H1 (cell line): ENCODE data around the gene CEACAM16. TPM values are rescaled to one million over a fixed set of nuclear protein-coding genes. Genes with fewer than 3 reads are reported as not detected.
A peak's percentile ranks its signal among the peaks of the same experiment; 100 is the strongest.

Source experiments
- CTCF ChIA-PET: fragments of 300-600 bp; sonication (Branson Sonifier 250); formaldehyde crosslinking; loops from one replicate; lab custom pipeline; 2021; ENCODE audit not compliant: partially characterized antibody; lab: Charles Lee
- POLR2A ChIA-PET: fragments of 300-600 bp; sonication (Branson Sonifier 250); formaldehyde crosslinking; loops from one replicate; lab custom pipeline; 2021; ENCODE audit warnings: inconsistent platforms; ENCODE audit not compliant: partially characterized antibody; lab: Charles Lee
- DNase-seq, 2 experiments: peaks; one replicate each; pipeline versions ENCODE4 v3.0.0 to v3.0.0-alpha.2; 2010 to 2022; ENCODE audit warnings: low spot score in 2 of 2, low read depth in 1 of 2, mixed read lengths in 1 of 2
- FAIRE-seq: peaks from 2 replicates; lab custom pipeline; 2011; peaks lifted over from hg19 to GRCh38; lab: Jason Lieb, UNC
- H2AFZ ChIP-seq: 2 replicates; pipeline ENCODE4 v1.8.1; 2012; ENCODE audit warnings: low read length, inconsistent platforms
- H2AK5ac ChIP-seq: 2 replicates; pipeline ENCODE4 v1.6.1; 2013; ENCODE audit warnings: low read depth, low read length
- H2BK120ac ChIP-seq: replicated peaks from 2 replicates; pipeline ENCODE3; 2013; ENCODE audit warnings: low read depth, low read length, inconsistent platforms
- H2BK12ac ChIP-seq: 2 replicates; pipeline ENCODE4 v1.6.1; 2013; ENCODE audit warnings: low read depth, low read length
- H2BK15ac ChIP-seq: 2 replicates; pipeline ENCODE4 v1.6.1; 2013; ENCODE audit warnings: low read length
- H2BK20ac ChIP-seq: 2 replicates; pipeline ENCODE4 v1.6.1; 2013; ENCODE audit warnings: low read length
- H2BK5ac ChIP-seq: 2 replicates; pipeline ENCODE4 v1.6.1; 2013; ENCODE audit warnings: low read depth, low read length
- H3K14ac ChIP-seq: 2 replicates; pipeline ENCODE4 v1.6.1; 2013; ENCODE audit warnings: inconsistent platforms; ENCODE audit not compliant: insufficient read length
- H3K18ac ChIP-seq: 2 replicates; pipeline ENCODE4 v1.6.1; 2013; ENCODE audit warnings: low read length; ENCODE audit errors: extremely low read depth
- H3K23ac ChIP-seq: 2 replicates; pipeline ENCODE4 v1.6.1; 2013; ENCODE audit warnings: inconsistent platforms; ENCODE audit not compliant: insufficient read length
- H3K23me2 ChIP-seq: 2 replicates; pipeline ENCODE4 v1.6.1; 2013; ENCODE audit warnings: low read depth, low read length
- H3K27ac ChIP-seq: 2 replicates; pipeline ENCODE4 v1.6.1; 2011; ENCODE audit warnings: low read depth, low read length, inconsistent platforms
- H3K27me3 ChIP-seq, 4 experiments: replicated peaks in 1 of 4; 1 replicate in 1 of 4; 2 replicates in 3 of 4; pipeline versions ENCODE4 v1.6.1 to v1.8.1; 2011 to 2013; ENCODE audit warnings: low read length in 3 of 4, mild to moderate bottlenecking in 3 of 4, inconsistent platforms in 2 of 4, mixed read lengths in 2 of 4, moderate library complexity in 1 of 4; ENCODE audit not compliant: control insufficient read depth in 3 of 4, insufficient read depth in 3 of 4; ENCODE audit errors: extremely low read depth in 1 of 4
- H3K36me3 ChIP-seq, 4 experiments: 2 replicates each; pipeline versions ENCODE4 v1.6.1 to v1.8.1; 2011 to 2013; ENCODE audit warnings: mild to moderate bottlenecking in 4 of 4, low read length in 3 of 4, moderate library complexity in 2 of 4, control low read depth in 1 of 4, inconsistent platforms in 1 of 4; ENCODE audit not compliant: insufficient read depth in 4 of 4, control insufficient read depth in 2 of 4
- H3K4ac ChIP-seq: replicated peaks from 2 replicates; pipeline ENCODE3; 2013; ENCODE audit warnings: low read length, low read depth, mixed read lengths, inconsistent platforms; ENCODE audit not compliant: insufficient read length
- H3K4me1 ChIP-seq, 4 experiments: replicated peaks in 1 of 4; 1 replicate in 1 of 4; 2 replicates in 3 of 4; pipeline versions ENCODE4 v1.6.1 to v1.8.1; 2011 to 2013; ENCODE audit warnings: low read length in 3 of 4, inconsistent platforms in 2 of 4, mixed read lengths in 1 of 4; ENCODE audit not compliant: insufficient read depth in 4 of 4, control insufficient read depth in 3 of 4
- H3K4me2 ChIP-seq, 2 experiments: 2 replicates each; pipeline versions ENCODE4 v1.6.1 to v1.8.1; 2011 to 2013; ENCODE audit warnings: low read depth in 2 of 2, low read length in 2 of 2, control low read depth in 1 of 2, inconsistent platforms in 1 of 2, mild to moderate bottlenecking in 1 of 2; ENCODE audit not compliant: insufficient read depth in 1 of 2
- H3K4me3 ChIP-seq, 4 experiments: fragments of 200-600, 300-600 bp in 1 of 4; sonication (generic), shearing (Covaris generic), sonication (Bioruptor Twin) in 1 of 4; 2 replicates each; pipeline versions ENCODE4 v1.5.1 to v1.8.1; 2011 to 2016; ENCODE audit warnings: low read length in 4 of 4, low read depth in 3 of 4, control low read depth in 2 of 4, inconsistent platforms in 2 of 4, mild to moderate bottlenecking in 2 of 4, mixed read lengths in 1 of 4, moderate library complexity in 1 of 4; ENCODE audit not compliant: insufficient read depth in 2 of 4; ENCODE audit errors: extremely low read depth in 1 of 4
- H3K56ac ChIP-seq: replicated peaks from 2 replicates; pipeline ENCODE3; 2013; ENCODE audit warnings: low read depth, mild to moderate bottlenecking, mixed read lengths, low read length, inconsistent platforms; ENCODE audit not compliant: insufficient read length
- H3K79me1 ChIP-seq: 2 replicates; pipeline ENCODE4 v1.6.1; 2013; ENCODE audit warnings: low read depth, low read length, control low read depth
- H3K79me2 ChIP-seq, 2 experiments: 2 replicates each; pipeline versions ENCODE4 v1.6.1 to v1.8.1; 2012 to 2013; ENCODE audit warnings: low read length in 2 of 2, mild to moderate bottlenecking in 2 of 2, inconsistent platforms in 1 of 2; ENCODE audit not compliant: insufficient read depth in 2 of 2, control insufficient read depth in 1 of 2
- H3K9ac ChIP-seq, 4 experiments: replicated peaks in 1 of 4; 1 replicate in 1 of 4; 2 replicates in 3 of 4; pipeline versions ENCODE4 v1.6.1 to v1.8.1; 2011 to 2013; ENCODE audit warnings: low read depth in 3 of 4, low read length in 3 of 4, control low read depth in 2 of 4, mild to moderate bottlenecking in 2 of 4, moderate library complexity in 2 of 4, inconsistent platforms in 1 of 4; ENCODE audit errors: extremely low read depth in 1 of 4
- H3K9me3 ChIP-seq, 2 experiments: 2 replicates each; pipeline versions ENCODE4 v1.6.1 to v1.8.1; 2012 to 2013; ENCODE audit warnings: mild to moderate bottlenecking in 2 of 2, moderate library complexity in 2 of 2, control low read depth in 1 of 2, inconsistent platforms in 1 of 2, low read depth in 1 of 2, low read length in 1 of 2, mixed read lengths in 1 of 2; ENCODE audit not compliant: insufficient read depth in 2 of 2
- H4K20me1 ChIP-seq, 2 experiments: replicated peaks in 1 of 2; 2 replicates each; pipeline versions ENCODE3 to v1.8.1; 2011 to 2013; ENCODE audit warnings: inconsistent platforms in 2 of 2, low read length in 2 of 2, mild to moderate bottlenecking in 1 of 2; ENCODE audit not compliant: insufficient read depth in 2 of 2, control insufficient read depth in 1 of 2
- H4K5ac ChIP-seq: 2 replicates; pipeline ENCODE4 v1.6.1; 2013; ENCODE audit warnings: low read length, low read depth, mixed read lengths, inconsistent platforms; ENCODE audit not compliant: insufficient read length
- H4K8ac ChIP-seq: 2 replicates; pipeline ENCODE4 v1.8.0; 2013; ENCODE audit warnings: mild to moderate bottlenecking, moderate library complexity, low read length, inconsistent platforms; ENCODE audit not compliant: insufficient read depth; ENCODE audit errors: extremely low read depth
- H4K91ac ChIP-seq: replicated peaks from 2 replicates; pipeline ENCODE3; 2013; ENCODE audit warnings: low read length, mixed read lengths, inconsistent platforms; ENCODE audit not compliant: insufficient read length
- CBX8 ChIP-seq: fragments of 300-800, 300-1000 bp; sonication (generic); IDR thresholded peaks from 2 replicates; pipeline ENCODE4 v1.7.1; 2016; ENCODE audit warnings: low read depth, low read length, borderline replicate concordance
- HDAC2 ChIP-seq, 2 experiments: fragments of 300-600 bp in 1 of 2; sonication (generic) in 1 of 2; IDR thresholded peaks; 2 replicates each; pipeline ENCODE4 v1.6.1; 2011 to 2012; ENCODE audit warnings: low read depth in 2 of 2, low read length in 2 of 2, mild to moderate bottlenecking in 2 of 2, moderate library complexity in 2 of 2, borderline replicate concordance in 1 of 2, inconsistent platforms in 1 of 2
- KDM5A ChIP-seq: fragments of 200-600 bp; IDR thresholded peaks from 2 replicates; pipeline ENCODE4 v1.7.1; 2012; ENCODE audit warnings: mild to moderate bottlenecking, low read length, inconsistent platforms, mixed read lengths
- RAD21 ChIP-seq, 2 experiments: IDR thresholded peaks in 1 of 2; conservative IDR thresholded peaks in 1 of 2; 2 replicates each; pipeline ENCODE4 v1.6.1; 2011; ENCODE audit warnings: low read depth in 2 of 2, low read length in 2 of 2, improper control_type of control experiment in 1 of 2, inconsistent platforms in 1 of 2, mild to moderate bottlenecking in 1 of 2, moderate library complexity in 1 of 2
- SP4 ChIP-seq: IDR thresholded peaks from 2 replicates; pipeline ENCODE4 v1.6.1; 2012; ENCODE audit warnings: low read length, inconsistent platforms
- WGBS, 2 experiments: shearing (Covaris generic) in 1 of 2; methylation state at CpG; one replicate each; pipeline versions ENCODE4 v1.1.6 to v1.1.7; 2013 to 2015; ENCODE audit warnings: low lambda C conversion rate in 2 of 2, mixed read lengths in 2 of 2, inconsistent platforms in 1 of 2, low coverage in 1 of 2, missing lambda C conversion rate in 1 of 2; ENCODE audit not compliant: insufficient replicate concordance in 2 of 2, insufficient coverage in 1 of 2, insufficient read length in 1 of 2; ENCODE audit errors: extremely low coverage in 1 of 2, missing lambda C conversion rate in 1 of 2; 5-methylcytosine and 5-hydroxymethylcytosine counted together
- polyA plus RNA-seq, 7 experiments: library from polyadenylated mRNA; depleted of rRNA in 3 of 7; stranded (reverse) in 5 of 7; unstranded in 2 of 7; fragments of >200 nt in 5 of 7; fragments of 200-250 nt in 2 of 7; gene quantifications; 1 replicate in 5 of 7; 2 replicates in 1 of 7; 4 replicates in 1 of 7; pipeline versions ENCODE4 v1.2.1 to v1.2.3, GENCODE V29; 2011 to 2013; ENCODE audit warnings: missing spikeins in 2 of 7, mixed read lengths in 2 of 7
- total RNA-seq: library from RNA; stranded (reverse); fragmentation: NEBNext Ultra II Directional; extraction: Animal tissue kit (Norgen Biotek cat#: 25700); gene quantifications from 2 replicates; pipeline ENCODE4 v1.2.1, GENCODE V29; 2021

The CEACAM16 gene
- total and polyA plus RNA-seq, 2 of the 8 experiments (the other 6 are each of a cell fraction or from before 2014, with no cell fraction given), result not detected

DNA sequence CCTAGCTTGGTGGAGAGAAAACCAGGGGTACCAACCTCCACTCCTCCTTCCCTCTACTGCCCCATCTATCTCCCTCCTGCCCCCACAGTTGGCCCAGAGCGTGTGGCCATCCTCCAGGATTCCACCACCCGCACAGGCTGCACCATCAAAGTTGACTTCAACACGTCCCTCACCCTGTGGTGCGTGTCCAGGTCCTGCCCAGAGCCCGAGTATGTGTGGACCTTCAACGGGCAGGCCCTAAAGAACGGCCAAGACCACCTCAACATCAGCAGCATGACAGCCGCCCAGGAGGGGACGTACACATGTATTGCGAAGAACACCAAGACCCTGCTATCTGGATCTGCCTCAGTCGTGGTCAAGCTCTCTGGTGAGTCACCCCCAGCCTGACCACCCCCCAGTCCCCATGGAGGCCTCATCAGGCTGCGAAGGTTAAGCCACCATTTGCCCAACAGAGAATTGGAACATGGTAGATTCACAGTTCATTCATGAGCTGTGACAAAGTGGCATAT is 6.6 kb downstream of the CEACAM16 start:
- Histone ChIP-seq H2BK120ac (no peak overlapping the region), H3K4me3 (no peak overlapping the region), H2BK15ac (no peak overlapping the region), H3K79me2 (no peaks in the 10 kb centered on the region), H3K14ac (no peak overlapping the region), H4K20me1 (no peaks in the 10 kb centered on the region), H3K9ac (no peak overlapping the region), H3K27me3 (0 out of 7 replicates have a peak, but pooled peaks cover 0 to 2% (median 0%) of the 10 kb centered on the region in 4 experiments), H2AFZ (no peak overlapping the region), H4K8ac (no peak overlapping the region), H3K9me3 (no peaks in the 10 kb centered on the region), H4K91ac (peak overlapping the region; percentile 30), H4K5ac (no peak overlapping the region), H3K36me3 (no peaks in the 10 kb centered on the region), H3K23ac (no peak overlapping the region), H2AK5ac (no peak overlapping the region), H3K27ac (no peak overlapping the region), H3K23me2 (no peaks in the 10 kb centered on the region; the same call in 1 of the 2 replicates), H3K4me1 (no peaks in the 10 kb centered on the region; a peak in 1 of 7 replicates), H2BK5ac (no peak overlapping the region), H2BK20ac (no peak overlapping the region), H3K79me1 (no peaks in the 10 kb centered on the region), H3K4ac (no peak overlapping the region), H3K18ac (no peak overlapping the region), H2BK12ac (peak overlapping the region; percentile 80; the same call in 1 of the 2 replicates), H3K4me2 (no peak overlapping the region), H3K56ac (no peak overlapping the region)
- 86% methylated on average over 12 of the region's 12 CpGs; no CpG with 5 or more reads in 1 of the 2 experiments for WGBS, 2 experiments
- CTCF ChIA-PET, result interaction anchor here (0.6 to 1.9 kb wide), 7 partner anchors 8 to 79 kb away, joined by 3 to 6 read pairs (median 4); no protein-coding TSS in a partner anchor
- POLR2A ChIA-PET, result no interaction called here
- FAIRE-seq (no peak), DNase-seq (no peak)
- no peak for TF ChIP-seq KDM5A
- TF ChIP-seq RAD21 (IDR thresholded peaks at IDR 0.05 in 1 of 2, conservative IDR thresholded peaks at IDR 0.05 in 1 of 2; ENCODE audit: low read depth in 2 of 2, low read length in 2 of 2), result no peak
- no peak for TF ChIP-seq HDAC2 (IDR thresholded peaks at IDR 0.05; ENCODE audit: borderline replicate concordance in 1 of 2, low read depth in 2 of 2, low read length in 2 of 2)
- TF ChIP-seq SP4, result no peak
- TF ChIP-seq CBX8, result no peak
